K562 (cell line): ENCODE measurements around the gene MTG1. TPM values are rescaled to one million over a fixed set of nuclear protein-coding genes. Genes with fewer than 3 reads are reported as not detected.
"Not testable (repeated sequence)": the region's sequence is repeated elsewhere in the genome, so short reads cannot be mapped to it uniquely, and the experiment has no call there.

Source experiments
- ATAC-seq: fragments of 200-7000 bp; cut with Tn5 transposase; 3 replicates; pipeline ENCODE4 v1.9.1; 2020; ENCODE audit warnings: moderate library complexity
- BruUV-seq: library from RNA; stranded (reverse); fragments of 400-500 nt; replicated peaks from 2 replicates; lab custom pipeline; 2021; lab: Mats Ljungman, UMichigan
- CTCF ChIA-PET: fragments of 300-600 bp; formaldehyde crosslinking; extraction: SDS; loops from one replicate; lab custom pipeline; 2021; ENCODE audit warnings: low intra/inter-chr PET ratio; lab: Yijun Ruan, JAX
- POLR2A ChIA-PET: fragments of 300-600, 350-650 bp; sonication (Branson Sonifier 250); formaldehyde crosslinking; extraction: SDS; loops from one replicate; lab custom pipeline; 2021; ENCODE audit warnings: antibody characterized with exemption, inconsistent platforms; lab: Yijun Ruan, JAX
- DNase-seq, 4 experiments: peaks; one replicate each; pipeline versions ENCODE4 v3.0.0 to v3.0.0-alpha.2; 2011 to 2018; ENCODE audit warnings: low spot score in 3 of 4, mixed read lengths in 3 of 4; ENCODE audit errors: extremely low read depth in 1 of 4
- FAIRE-seq: peaks from 2 replicates; lab custom pipeline; 2011; peaks lifted over from hg19 to GRCh38; lab: Jason Lieb, UNC
- H2AFZ ChIP-seq: 2 replicates; pipeline ENCODE4 v1.6.0; 2011; ENCODE audit warnings: low read depth, low read length, control low read depth, inconsistent platforms
- H3K27ac ChIP-seq: fragments of 200-600 bp; 3 replicates; pipeline ENCODE4 v1.8.0; 2011; ENCODE audit warnings: low read depth, mild to moderate bottlenecking, control low read depth, inconsistent platforms, low read length, moderate library complexity, mixed read lengths; ENCODE audit errors: extremely low read depth
- H3K27me3 ChIP-seq, 2 experiments: fragments of 300-600 bp in 1 of 2; 2 replicates in 1 of 2; 3 replicates in 1 of 2; pipeline versions ENCODE4 v1.6.0 to v1.8.0; 2011; ENCODE audit warnings: inconsistent platforms in 2 of 2, low read length in 2 of 2, mild to moderate bottlenecking in 1 of 2, mixed read lengths in 1 of 2, moderate library complexity in 1 of 2; ENCODE audit not compliant: control insufficient read depth in 2 of 2, insufficient read depth in 2 of 2
- H3K36me3 ChIP-seq: fragments of 300-600 bp; 3 replicates; pipeline ENCODE4 v1.8.0; 2011; ENCODE audit warnings: mild to moderate bottlenecking, low read length, inconsistent platforms; ENCODE audit not compliant: control insufficient read depth, insufficient read depth
- H3K4me1 ChIP-seq, 2 experiments: fragments of 200-600 bp in 1 of 2; replicated peaks in 1 of 2; 2 replicates in 1 of 2; 3 replicates in 1 of 2; pipeline versions ENCODE4 v1.5.1 to v1.8.0; 2011; ENCODE audit warnings: inconsistent platforms in 2 of 2, low read length in 2 of 2, mild to moderate bottlenecking in 1 of 2, mixed read lengths in 1 of 2, moderate library complexity in 1 of 2; ENCODE audit not compliant: control insufficient read depth in 2 of 2, insufficient read depth in 2 of 2
- H3K4me2 ChIP-seq: 2 replicates; pipeline ENCODE4 v1.6.1; 2011; ENCODE audit warnings: low read length, control low read depth, inconsistent platforms, mixed read lengths; ENCODE audit not compliant: insufficient read depth
- H3K4me3 ChIP-seq: fragments of 200-600 bp; sonication (generic), shearing (Covaris generic); 2 replicates; pipeline ENCODE4 v1.5.1; 2016; ENCODE audit warnings: control low read depth, inconsistent platforms
- H3K79me2 ChIP-seq: fragments of 200-600 bp; 3 replicates; pipeline ENCODE4 v1.8.0; 2011; ENCODE audit warnings: low read length, inconsistent platforms; ENCODE audit not compliant: control insufficient read depth, insufficient read depth
- H3K9ac ChIP-seq, 2 experiments: 2 replicates each; pipeline versions ENCODE4 v1.6.0 to v1.6.1; 2011; ENCODE audit warnings: low read depth in 2 of 2, low read length in 2 of 2, control low read depth in 1 of 2, inconsistent platforms in 1 of 2, mild to moderate bottlenecking in 1 of 2, mixed read lengths in 1 of 2; ENCODE audit not compliant: insufficient read depth in 1 of 2
- H3K9me1 ChIP-seq: one replicate; pipeline ENCODE4 v1.6.0; 2011; ENCODE audit warnings: inconsistent platforms, mild to moderate bottlenecking, low read length, moderate library complexity; ENCODE audit not compliant: control insufficient read depth, insufficient read depth
- H3K9me3 ChIP-seq: replicated peaks from 2 replicates; pipeline ENCODE4 v1.5.1; 2011; ENCODE audit warnings: low read depth, low read length, inconsistent platforms; ENCODE audit not compliant: control insufficient read depth, insufficient read depth
- H4K20me1 ChIP-seq: replicated peaks from 2 replicates; pipeline ENCODE4 v1.6.1; 2011; ENCODE audit warnings: low read length, inconsistent platforms, mixed read lengths; ENCODE audit not compliant: control insufficient read depth, insufficient read depth
- POLR2G ChIP-seq: fragments of 200-400 bp; formaldehyde crosslinking; IDR thresholded peaks from 2 replicates; pipeline ENCODE4 v1.6.1; 2017; ENCODE audit warnings: low read depth, mild to moderate bottlenecking, antibody characterized with exemption, low read length, moderate library complexity
- WGBS: fragments of 100-300 bp; shearing (Covaris generic); methylation state at CpG from one replicate; pipeline ENCODE4 v1.1.6; 2016; ENCODE audit warnings: low coverage, mixed read lengths; ENCODE audit not compliant: insufficient coverage; ENCODE audit errors: missing lambda C conversion rate; 5-methylcytosine and 5-hydroxymethylcytosine counted together
- in situ Hi-C: fragments of 300-500 bp; cut with MboI; formaldehyde crosslinking; loops from 4 replicates; pipeline ENCODE4 v1.15.0; 2018; ENCODE audit warnings: inconsistent platforms, mixed read lengths
- intact Hi-C: fragments of 100-400 bp; cut with micrococcal nuclease; formaldehyde crosslinking; loops from 2 replicates; pipeline ENCODE4 v1.14.2; 2022
- polyA plus RNA-seq, 8 experiments: library from polyadenylated mRNA; depleted of rRNA in 4 of 8; stranded (reverse) in 5 of 8; unstranded in 3 of 8; fragments of >200 nt; fragmentation: Nextera tagmentation in 2 of 8; fragmentation: Illumina TruSeq in 1 of 8; extraction: Ambion mirVana in 2 of 8; extraction: Trizol in 1 of 8; gene quantifications; 2 replicates each; pipeline versions ENCODE4 v1.2.1 to v1.2.3, GENCODE V29; 2011 to 2014; ENCODE audit warnings: inconsistent platforms in 1 of 8, missing spikeins in 1 of 8
- total RNA-seq, 7 experiments: library from RNA; depleted of rRNA in 6 of 7; stranded (reverse); fragments of >200 nt in 6 of 7; fragmentation: Illumina TruSeq in 2 of 7; extraction: Trizol in 2 of 7; gene quantifications; 2 replicates each; pipeline versions ENCODE4 v1.2.1 to v1.2.3, GENCODE V29; 2011 to 2021; ENCODE audit warnings: low replicate concordance in 1 of 7

Gene MTG1
- total and polyA plus RNA-seq, 9 of the 15 experiments (the other 6 are each of a cell fraction or from before 2014, with no cell fraction given) = 2.8 to 28.2 (median 15.4) TPM

GRCh38 chr10:133431888-133432613 lies 38.1 kb downstream of the MTG1 start:
- H4K20me1 ChIP-seq, H3K27ac ChIP-seq, DNase-seq, H3K9me1 ChIP-seq, BruUV-seq, CTCF ChIA-PET, H3K27me3 ChIP-seq, H3K4me3 ChIP-seq, H3K9me3 ChIP-seq, in situ Hi-C loops, H2AFZ ChIP-seq, POLR2A ChIA-PET: not testable (repeated sequence)
- peak; percentile 38; the same call in 1 of the 2 replicates for TF ChIP-seq POLR2G
- TF ChIP-seq, all 486 proteins: peak for 1; not testable (repeated sequence) for 485
- H3K4me2 ChIP-seq, H3K9ac ChIP-seq, H3K36me3 ChIP-seq, FAIRE-seq, H3K79me2 ChIP-seq, intact Hi-C loops, H3K4me1 ChIP-seq: not testable (repeated sequence)
- WGBS = 8% methylated on average over 4 of the region's 9 CpGs
- ATAC-seq = peak; percentile 54

- H3K79me2 ChIP-seq, FAIRE-seq, in situ Hi-C loops, H3K9me3 ChIP-seq, ATAC-seq, CTCF ChIA-PET, H2AFZ ChIP-seq, H3K27ac ChIP-seq, H3K9ac ChIP-seq, intact Hi-C loops, H3K36me3 ChIP-seq, H3K9me1 ChIP-seq, POLR2A ChIA-PET, H3K27me3 ChIP-seq, H3K4me2 ChIP-seq, H3K4me3 ChIP-seq, BruUV-seq, DNase-seq, H3K4me1 ChIP-seq, H4K20me1 ChIP-seq: not testable (repeated sequence)
- no CpG with 5 or more reads among the region's 25 CpGs for WGBS
Measured at GRCh38 chr10:133432789-133433188, 38.8 kb downstream of the MTG1 start.
